Renal pelvis (tissue), 4 donors: ENCODE results near the gene SH3GLB2. TPM values are rescaled to one million over a fixed set of nuclear protein-coding genes. Genes with fewer than 3 reads are reported as not detected.
"Not testable (repeated sequence)": the region's sequence is repeated elsewhere in the genome, so short reads cannot be mapped to it uniquely, and the experiment has no call there.

ENCODE experiments used
- DNase-seq: peaks from one replicate; pipeline ENCODE4 v3.0.0-alpha.2; 2013
- polyA plus RNA-seq, 3 donors: library from polyadenylated mRNA; unstranded; fragments of 120-200 nt; gene quantifications; one replicate each; pipeline ENCODE4 v1.2.1, GENCODE V29; 2013; ENCODE audit not compliant: insufficient read length in 3 of 3

The SH3GLB2 gene
- polyA plus RNA-seq, 3 donors: 128 to 158 (median 141) TPM

- DNase-seq: no peak
Measured at GRCh38 chr9:129005336-129005997, 22.7 kb downstream of the SH3GLB2 start.

DNA sequence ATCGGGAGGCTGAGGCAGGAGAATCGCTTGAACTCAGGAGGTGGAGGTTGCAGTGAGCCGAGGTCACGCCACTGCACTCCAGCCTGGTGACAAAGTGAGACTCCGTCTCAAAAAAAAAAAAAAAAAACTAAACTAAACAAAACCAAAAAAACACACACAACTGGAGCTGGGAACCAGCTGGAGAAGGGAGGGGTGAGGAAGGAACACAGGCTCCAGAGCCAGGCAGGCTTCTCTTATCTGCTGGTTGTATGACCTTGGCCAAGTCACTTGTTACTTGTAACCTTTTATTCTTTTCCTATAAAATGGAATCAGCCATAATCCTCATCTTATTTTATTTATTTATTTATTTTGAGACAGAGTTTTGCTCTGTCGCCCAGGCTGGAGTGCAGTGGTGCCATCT is 24.0 kb downstream of the SH3GLB2 start:
- DNase-seq: not testable (repeated sequence)

DNA sequence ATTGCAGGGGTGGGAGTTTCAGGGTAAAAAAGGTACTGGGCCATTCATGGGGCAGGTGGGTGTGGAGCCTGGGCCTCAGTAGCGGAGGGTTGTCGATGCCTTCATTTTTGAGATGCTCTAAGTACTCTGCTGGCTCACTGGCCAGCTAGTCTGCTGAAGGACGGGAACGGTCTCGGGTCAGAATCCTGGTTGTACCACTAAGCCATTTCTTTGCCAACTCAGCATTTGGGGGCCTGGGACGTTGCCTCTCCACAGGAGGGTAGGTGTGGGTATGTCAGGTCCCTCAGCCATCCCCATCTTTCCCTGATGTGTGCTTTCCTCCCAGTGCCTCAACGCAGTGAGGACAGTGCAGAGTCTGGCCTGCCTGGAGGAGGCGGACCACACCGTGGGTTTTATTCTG is 25.1 kb downstream of the SH3GLB2 start:
- no peak for DNase-seq

GRCh38 chr9:129001504-129002325 is 26.4 kb downstream of the SH3GLB2 start:
- no peak for DNase-seq

DNA sequence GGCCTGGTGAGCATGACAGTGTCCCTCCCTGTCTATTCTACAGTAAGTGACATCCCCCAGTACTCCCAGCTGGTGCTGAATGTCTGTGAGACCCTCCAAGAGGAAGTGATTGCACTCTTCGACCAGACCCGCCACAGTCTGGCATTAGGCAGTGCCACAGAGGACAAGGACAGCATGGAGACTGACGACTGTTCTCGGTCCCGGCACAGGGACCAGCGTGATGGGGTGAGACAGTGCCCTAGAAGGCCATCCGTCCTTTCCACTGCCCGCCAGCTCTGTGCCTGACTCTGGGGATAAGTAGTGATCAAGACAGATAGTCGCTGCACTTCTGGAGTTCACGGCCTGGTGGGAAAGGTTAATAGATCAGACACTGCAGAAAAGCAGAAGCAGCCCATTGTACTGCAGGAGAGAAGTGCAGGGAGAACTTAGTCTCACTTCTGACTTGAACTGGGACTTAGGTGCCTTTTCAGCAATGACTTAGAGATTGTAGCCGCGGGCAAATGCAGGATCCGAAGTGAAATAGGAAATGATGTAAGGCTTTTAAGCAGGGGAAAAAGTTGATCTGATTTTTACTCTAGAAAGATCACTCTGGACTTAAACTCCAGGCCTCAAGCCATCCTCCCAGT is 28.4 kb downstream of the SH3GLB2 start:
- DNase-seq: no peak

DNA sequence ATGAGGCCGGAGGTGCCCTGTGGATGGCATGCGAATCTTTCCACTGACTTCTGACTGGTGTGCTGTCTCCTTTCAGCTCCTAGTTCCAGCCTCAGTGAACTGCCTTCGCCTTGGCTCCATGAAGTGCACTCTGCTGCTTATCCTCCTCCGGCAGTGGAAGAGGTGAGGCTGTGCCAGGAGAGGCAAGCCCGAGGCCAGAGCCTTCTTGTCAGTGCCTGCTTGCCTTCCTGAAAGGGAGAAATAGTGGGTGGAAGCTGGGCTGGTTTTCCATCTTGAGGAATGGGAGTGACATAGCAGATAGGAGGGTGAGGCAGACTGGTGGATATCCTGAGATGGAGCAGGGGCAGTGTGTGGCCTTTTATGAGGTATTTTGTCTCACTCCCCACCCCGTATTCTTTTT is 29.7 kb downstream of the SH3GLB2 start:
- DNase-seq: no peak

- no peak for DNase-seq
Measured at GRCh38 chr9:128995791-128996190, 32.3 kb downstream of the SH3GLB2 start.

DNA sequence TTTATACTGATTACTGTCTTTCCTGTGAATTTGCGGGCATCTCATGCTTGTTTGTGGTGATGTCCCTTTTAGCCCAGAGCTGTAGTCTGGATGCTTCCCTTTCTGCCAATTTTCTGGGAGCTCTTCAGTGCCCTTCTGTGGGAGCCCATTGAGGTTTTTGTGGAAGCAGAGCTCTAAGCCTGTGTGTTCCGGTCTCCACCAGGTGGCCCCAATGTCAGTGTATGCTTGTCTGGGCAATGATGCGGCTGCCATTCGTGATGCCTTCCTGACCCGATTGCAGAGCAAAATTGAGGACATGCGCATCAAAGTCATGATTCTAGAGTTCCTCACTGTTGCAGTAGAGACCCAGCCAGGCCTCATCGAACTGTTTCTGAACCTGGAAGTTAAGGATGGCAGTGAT is 35.1 kb downstream of the SH3GLB2 start:
- DNase-seq: no peak

- DNase-seq: no peak
Measured at GRCh38 chr9:128987805-128988204, 40.3 kb downstream of the SH3GLB2 start.

DNA sequence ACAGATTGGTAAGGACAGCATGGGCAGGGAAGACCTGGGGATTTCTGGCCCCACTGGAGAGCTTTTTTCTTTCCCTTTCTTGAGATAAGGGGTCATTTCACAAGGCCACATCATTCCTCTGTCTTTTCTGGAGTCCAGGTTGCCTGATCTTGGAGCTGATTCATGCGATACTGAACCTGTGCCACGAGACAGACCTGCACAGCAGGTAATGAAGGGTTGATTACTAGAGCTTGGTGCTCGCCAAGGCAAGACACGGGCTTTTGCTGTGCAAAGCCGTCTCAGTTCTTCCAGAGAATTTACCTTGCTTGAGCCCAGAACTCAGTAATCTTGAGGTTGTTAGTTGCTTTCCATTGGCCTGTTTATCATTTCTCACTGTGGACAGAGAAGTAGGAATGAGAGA is 41.5 kb downstream of the SH3GLB2 start:
- DNase-seq: no peak

DNA sequence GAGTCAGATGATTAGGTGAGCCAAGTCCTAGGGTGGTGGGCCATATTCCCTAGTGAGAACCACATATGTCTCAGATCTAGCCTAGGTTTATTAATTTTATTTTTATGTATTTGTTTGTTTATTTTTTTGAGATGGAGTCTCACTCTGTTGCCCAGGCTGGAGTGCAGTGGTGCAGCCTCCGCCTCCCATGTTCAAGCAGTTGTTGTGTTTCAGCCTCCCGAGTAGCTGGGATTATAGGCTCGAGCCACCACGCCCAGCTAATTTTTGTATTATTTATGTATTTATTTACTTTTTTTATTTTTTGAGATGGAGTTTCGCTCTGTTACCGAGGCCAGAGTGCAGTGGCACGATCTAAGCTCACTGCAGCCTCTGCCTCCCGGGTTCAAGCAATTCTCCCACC is 44.6 kb downstream of the SH3GLB2 start:
- DNase-seq: no peak

DNA sequence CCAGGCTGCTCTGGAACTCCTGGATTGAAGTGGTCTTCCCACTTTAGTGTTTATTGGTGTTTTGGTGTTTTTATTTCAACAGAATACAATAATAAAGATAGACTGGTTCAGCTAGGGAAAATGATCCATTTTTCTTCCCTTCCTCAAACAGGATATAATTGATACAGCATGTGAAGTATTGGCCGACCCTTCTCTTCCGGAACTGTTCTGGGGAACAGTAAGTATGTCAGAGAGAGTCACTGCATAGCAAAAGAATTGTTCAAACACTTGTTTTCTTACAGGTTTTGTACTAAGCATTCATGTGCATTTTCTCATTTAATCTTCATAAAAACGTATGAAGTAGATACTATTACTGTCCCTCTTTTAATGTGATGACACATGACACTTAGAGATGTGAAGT is 49.0 kb downstream of the SH3GLB2 start:
- no peak for DNase-seq

DNA sequence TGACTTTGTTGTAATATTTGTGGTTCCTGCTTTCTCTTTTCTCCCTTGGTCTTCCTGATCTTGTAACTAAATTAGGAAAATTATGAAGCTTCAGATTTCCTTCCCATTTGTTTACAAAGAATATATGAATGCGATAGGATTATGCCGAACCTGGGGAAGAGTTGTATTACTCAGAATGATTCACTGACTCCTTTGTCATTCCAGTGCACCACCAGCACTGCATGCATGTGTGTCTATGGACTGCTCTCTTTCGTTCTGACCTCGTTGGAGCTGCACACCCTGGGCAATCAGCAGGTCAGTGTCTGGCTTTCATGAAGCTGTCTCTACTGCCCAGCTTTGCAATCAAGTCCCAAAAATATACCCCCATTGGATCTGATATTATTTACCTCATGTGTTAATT is 55.2 kb downstream of the SH3GLB2 start:
- DNase-seq: no peak

DNA sequence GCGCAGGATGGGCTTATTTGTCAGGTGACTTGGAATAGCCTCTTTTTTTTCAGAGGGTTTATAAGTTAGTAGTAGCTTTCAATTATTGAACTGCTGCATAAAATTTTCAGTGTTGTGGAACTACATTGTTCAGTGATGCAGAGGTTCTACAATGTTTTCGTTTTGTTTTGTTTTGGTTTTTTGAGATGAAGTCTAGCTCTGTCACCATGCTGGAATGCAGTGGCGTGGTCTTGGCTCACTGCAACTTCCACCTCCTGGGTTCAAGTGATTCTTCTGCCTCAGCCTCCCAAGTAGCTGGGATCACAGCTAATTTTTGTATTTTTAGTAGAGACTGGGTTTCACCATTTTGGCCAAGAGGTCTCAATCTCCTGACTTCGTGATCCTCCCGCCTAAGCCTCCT is 58.6 kb downstream of the SH3GLB2 start:
- no peak for DNase-seq

DNA sequence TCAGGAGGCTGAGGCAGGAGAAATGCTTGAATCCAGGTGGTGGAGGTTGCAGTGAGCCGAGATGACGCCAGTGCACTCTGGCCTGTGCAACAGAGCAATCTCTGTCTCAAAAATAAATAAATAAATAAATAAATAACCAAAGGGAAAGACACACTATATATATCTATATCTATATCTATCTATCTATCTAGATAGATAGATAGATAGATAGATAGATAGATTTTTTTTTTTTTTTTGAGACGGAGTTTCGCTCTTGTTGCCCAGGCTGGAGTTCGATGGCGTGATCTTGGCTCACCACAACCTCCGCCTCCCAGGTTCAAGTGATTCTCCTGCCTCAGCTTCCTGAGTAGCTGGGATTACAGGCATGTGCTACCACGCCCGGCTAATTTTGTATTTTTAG is 66.7 kb downstream of the SH3GLB2 start:
- DNase-seq: not testable (repeated sequence)

Other genes with a start within 250 kb of the SH3GLB2 start
- gene TBC1D13, start 241.1 kb downstream of the SH3GLB2 start, polyA plus RNA-seq: 10 to 100 TPM; 40.1 to 45.5 (median 41.6) TPM
- gene ENDOG, start 209.8 kb downstream of the SH3GLB2 start, polyA plus RNA-seq: 10 to 100 TPM in 2 of 3 donors, 1 to 10 TPM in 1; 8.8 to 17.0 (median 15.2) TPM
- 10 to 100 TPM; 43.6 to 59.1 (median 43.6) TPM for gene SPOUT1, start 198.5 kb downstream of the SH3GLB2 start, polyA plus RNA-seq
- gene KYAT1, start 146.4 kb downstream of the SH3GLB2 start, polyA plus RNA-seq: 10 to 100 TPM; 15.9 to 35.5 (median 29.4) TPM
- 10 to 100 TPM; 27.9 to 36.2 (median 34.7) TPM for gene LRRC8A, start 146.2 kb downstream of the SH3GLB2 start, polyA plus RNA-seq
- 10 to 100 TPM; 58.7 to 69.0 (median 63.6) TPM for gene PHYHD1, start 107.3 kb downstream of the SH3GLB2 start, polyA plus RNA-seq
- gene DOLK, start 80.7 kb downstream of the SH3GLB2 start, polyA plus RNA-seq: 10 to 100 TPM; 17.8 to 19.8 (median 19.1) TPM
- gene NUP188, start 80.6 kb downstream of the SH3GLB2 start, polyA plus RNA-seq: 10 to 100 TPM; 43.7 to 61.3 (median 60.5) TPM
- gene MIGA2, start 8.3 kb upstream of the SH3GLB2 start, polyA plus RNA-seq: 10 to 100 TPM; 22.9 to 33.4 (median 25.1) TPM
- gene DOLPP1, start 52.8 kb upstream of the SH3GLB2 start, polyA plus RNA-seq: 10 to 100 TPM; 18.2 to 23.3 (median 23.0) TPM
- 10 to 100 TPM; 48.3 to 57.5 (median 53.9) TPM for gene CRAT, start 82.5 kb upstream of the SH3GLB2 start, polyA plus RNA-seq
- gene PTPA, start 83.1 kb upstream of the SH3GLB2 start, polyA plus RNA-seq: 100 to 1,000 TPM; 118 to 133 (median 129) TPM
- 10 to 100 TPM in 2 of 3 donors, 1 to 10 TPM in 1; 9.6 to 18.7 (median 13.1) TPM for gene IER5L, start 149.9 kb upstream of the SH3GLB2 start, polyA plus RNA-seq